Measurements from ENCODE around the gene BSPRY.

GRCh38 chr9:113376634-113377567 lies 27.6 kb downstream of the BSPRY start, which contains the start of gene HDHD3:
- TF ChIP-seq CTCF (IDR thresholded peaks at IDR 0.05; ENCODE audit: insufficient read depth, low read length) = no peak
- TF ChIP-seq REST (IDR thresholded peaks at IDR 0.05; ENCODE audit: insufficient replicate concordance, low read depth) = no peak
- TF ChIP-seq POLR2AphosphoS5 (IDR thresholded peaks at IDR 0.05; ENCODE audit: low read depth) = peak; percentile 53; the same call in 1 of the 2 replicates

All from HL-60 (cell line).